A549 (cell line): ENCODE results near the gene CAND2. TPM values are rescaled to one million over a fixed set of nuclear protein-coding genes. Genes with fewer than 3 reads are reported as not detected.
"Not testable (repeated sequence)": the region's sequence is repeated elsewhere in the genome, so short reads cannot be mapped to it uniquely, and the experiment has no call there.

Experiments used
- ATAC-seq, 2 experiments: fragments of 200-7000 bp in 1 of 2; fragments of >200 bp in 1 of 2; cut with Nextera tagmentation in 1 of 2; cut with Tn5 transposase in 1 of 2; 3 replicates each; pipeline versions ENCODE4 v1.8.0 to v1.9.1; 2018 to 2020; ENCODE audit warnings: mild to moderate bottlenecking in 1 of 2, moderate library complexity in 1 of 2
- CTCF ChIA-PET: fragments of 300-600 bp; sonication (Branson Sonifier 250); formaldehyde crosslinking; extraction: SDS; loops from one replicate; lab custom pipeline; 2021; ENCODE audit warnings: antibody characterized with exemption, inconsistent platforms; lab: Yijun Ruan, JAX
- POLR2A ChIA-PET: fragments of 350-600 bp; formaldehyde crosslinking; extraction: SDS; loops from one replicate; lab custom pipeline; 2021; ENCODE audit warnings: antibody characterized with exemption, inconsistent platforms; lab: Yijun Ruan, JAX
- DNase-seq, 2 experiments: peaks; one replicate each; pipeline versions ENCODE4 v3.0.0 to v3.0.0-alpha.2; 2011 to 2016; ENCODE audit warnings: low read depth in 1 of 2, low spot score in 1 of 2
- FAIRE-seq: peaks from 2 replicates; lab custom pipeline; 2011; peaks lifted over from hg19 to GRCh38; lab: Jason Lieb, UNC
- H3K27ac ChIP-seq, 2 experiments: fragments of >200 bp; sonication (Bioruptor Twin); formaldehyde crosslinking; 3 replicates each; pipeline ENCODE4 v1.5.1; 2016 to 2017
- H3K4me1 ChIP-seq: fragments of >200 bp; sonication (Bioruptor Twin); formaldehyde crosslinking; 3 replicates; pipeline ENCODE4 v1.6.1; 2016
- H3K4me2 ChIP-seq: fragments of >200 bp; sonication (Bioruptor Twin); formaldehyde crosslinking; 3 replicates; pipeline ENCODE4 v1.6.1; 2016
- H3K4me3 ChIP-seq: fragments of >200 bp; sonication (Bioruptor Twin); formaldehyde crosslinking; 3 replicates; pipeline ENCODE4 v1.5.1; 2016
- H3K9me3 ChIP-seq: fragments of >200 bp; sonication (Bioruptor Twin); formaldehyde crosslinking; 3 replicates; pipeline ENCODE4 v1.6.1; 2016
- CBX2 ChIP-seq: fragments of 200-600 bp; sonication (generic); IDR thresholded peaks from 2 replicates; pipeline ENCODE4 v1.6.1; 2016; ENCODE audit warnings: low read depth, mild to moderate bottlenecking, borderline replicate concordance
- CBX8 ChIP-seq: fragments of 200-600 bp; sonication (generic); IDR thresholded peaks from 2 replicates; pipeline ENCODE4 v1.6.1; 2016
- CHD2 ChIP-seq: fragments of 150-350 bp; IDR thresholded peaks from 2 replicates; pipeline ENCODE4 v1.6.1; 2014; ENCODE audit warnings: low read length; ENCODE audit not compliant: partially characterized antibody
- CTCF ChIP-seq: fragments of >200 bp; sonication (Bioruptor Twin); formaldehyde crosslinking; IDR thresholded peaks from 3 replicates; pipeline ENCODE4 v1.5.1; 2016
- EP300 ChIP-seq, 2 experiments: fragments of >200 bp; sonication (Bioruptor Twin); formaldehyde crosslinking; IDR thresholded peaks; 2 replicates in 1 of 2; 3 replicates in 1 of 2; pipeline ENCODE4 v1.6.1; 2016 to 2017
- ESRRA ChIP-seq: fragments of 150-350 bp; IDR thresholded peaks from 2 replicates; pipeline ENCODE4 v1.6.1; 2014; ENCODE audit warnings: mild to moderate bottlenecking, low read length, borderline replicate concordance
- FOSL2 ChIP-seq, 2 experiments: fragments of 450-650 bp in 1 of 2; fragments of >200 bp in 1 of 2; sonication (Bioruptor Twin) in 1 of 2; formaldehyde crosslinking; IDR thresholded peaks; 2 replicates each; pipeline versions ENCODE4 v1.5.0 to v1.6.1; 2016 to 2020; ENCODE audit warnings: mild to moderate bottlenecking in 1 of 2, moderate library complexity in 1 of 2
- HEYL ChIP-seq: fragments of 250-450 bp; sonication (Bioruptor Pico); IDR thresholded peaks from 2 replicates; pipeline ENCODE4 v1.8.0; 2021; ENCODE audit warnings: mild to moderate bottlenecking, moderate library complexity
- HOXB5 ChIP-seq: fragments of 250-450 bp; sonication (Bioruptor Pico); IDR thresholded peaks from 2 replicates; pipeline ENCODE4 v1.5.0; 2020; ENCODE audit warnings: mild to moderate bottlenecking, moderate library complexity
- KDM5A ChIP-seq: fragments of 200-600 bp; sonication (generic); IDR thresholded peaks from 2 replicates; pipeline ENCODE4 v1.6.1; 2016; ENCODE audit warnings: antibody characterized with exemption, mild to moderate bottlenecking
- MAFK ChIP-seq: fragments of 450-650 bp; IDR thresholded peaks from 2 replicates; pipeline ENCODE4 v1.6.1; 2014; ENCODE audit not compliant: partially characterized antibody
- NR3C1 ChIP-seq: fragments of >200 bp; sonication (Bioruptor Twin); formaldehyde crosslinking; IDR thresholded peaks from 3 replicates; pipeline ENCODE4 v1.6.1; 2017
- POLR2A ChIP-seq: IDR thresholded peaks from 2 replicates; pipeline ENCODE4 v1.6.1; 2012; ENCODE audit warnings: mild to moderate bottlenecking, low read length
- POLR2AphosphoS2 ChIP-seq: conservative IDR thresholded peaks from 2 replicates; pipeline ENCODE4 v1.6.1; 2012; ENCODE audit warnings: low read length, improper control_type of control experiment, inconsistent platforms
- RAD21 ChIP-seq, 2 experiments: fragments of >200 bp in 1 of 2; sonication (Bioruptor Twin) in 1 of 2; formaldehyde crosslinking in 1 of 2; IDR thresholded peaks in 1 of 2; conservative IDR thresholded peaks in 1 of 2; 2 replicates in 1 of 2; 3 replicates in 1 of 2; pipeline ENCODE4 v1.6.1; 2012 to 2018; ENCODE audit warnings: inconsistent platforms in 1 of 2
- RARB ChIP-seq: fragments of 250-450 bp; sonication (Bioruptor Pico); IDR thresholded peaks from 2 replicates; pipeline ENCODE4 v1.8.0; 2021; ENCODE audit warnings: mild to moderate bottlenecking, moderate library complexity
- REST ChIP-seq: fragments of 200-600 bp; sonication (generic); IDR thresholded peaks from 2 replicates; pipeline ENCODE4 v1.6.1; 2016; ENCODE audit warnings: antibody characterized with exemption, mild to moderate bottlenecking, moderate library complexity
- WGBS: methylation state at CpG from one replicate; pipeline ENCODE4 v1.1.6; 2017; ENCODE audit errors: missing lambda C conversion rate; 5-methylcytosine and 5-hydroxymethylcytosine counted together
- polyA plus RNA-seq, 4 experiments: library from polyadenylated mRNA; depleted of rRNA in 3 of 4; stranded (reverse); fragments of >200 nt; fragmentation: RNase III in 1 of 4; extraction: RNeasy Plus Mini Kit Qiagen cat#74134 plus additional on column Dnase treatment in 1 of 4; gene quantifications; 2 replicates in 3 of 4; 3 replicates in 1 of 4; pipeline ENCODE4 v1.2.3, GENCODE V29; 2011 to 2017
- TF ChIP-seq, protein P1 (sequence below): fragments of 250-450 bp; sonication (Bioruptor Pico); IDR thresholded peaks from 2 replicates; pipeline ENCODE4 v1.5.0; 2020; ENCODE audit warnings: low read depth, mild to moderate bottlenecking, moderate library complexity
- TF ChIP-seq, protein P2 (sequence below): fragments of >200 bp; sonication (Bioruptor Twin); formaldehyde crosslinking; IDR thresholded peaks from 3 replicates; pipeline ENCODE4 v1.6.1; 2016

Gene CAND2
- polyA plus RNA-seq, 2 of the 4 experiments (the other 2 are of a cell fraction): 0.72 to 0.84 TPM

DNA sequence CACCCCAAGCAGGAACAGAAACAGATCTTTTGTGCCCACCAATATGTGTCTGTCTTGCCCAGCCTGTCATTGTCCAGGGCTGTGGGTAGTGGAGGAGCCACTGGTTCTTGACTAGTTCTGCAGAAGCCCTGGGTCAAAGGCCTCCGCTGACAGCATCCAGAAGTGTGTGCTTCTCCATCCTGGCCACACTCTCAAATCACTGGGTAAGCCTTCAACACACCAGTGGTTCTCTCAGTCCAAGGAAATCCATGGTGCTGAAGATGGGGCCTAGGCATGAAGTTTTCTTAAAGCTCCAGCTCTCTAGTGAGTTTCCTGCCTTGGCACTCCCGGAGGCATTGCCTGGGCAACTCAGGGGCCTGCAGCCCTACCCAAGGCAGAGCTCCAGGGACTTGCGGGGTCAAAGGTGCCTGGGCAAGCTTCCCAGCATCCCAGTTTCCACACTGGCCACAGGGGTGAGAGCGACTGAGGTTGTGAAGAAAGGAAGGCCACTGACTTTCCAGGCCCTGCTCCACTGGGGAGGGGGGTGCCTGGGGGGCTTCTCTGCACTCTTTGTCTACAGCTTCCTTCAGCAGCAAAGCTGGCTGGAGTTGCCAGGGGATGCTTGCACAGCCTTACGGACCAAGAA lies 82.8 kb downstream of the CAND2 start:
- Histone ChIP-seq H3K4me2 (no peak overlapping the region), H3K9me3 (no peaks in the 10 kb centered on the region), H3K27ac (no peak overlapping the region), H3K4me3 (no peak overlapping the region), H3K4me1 (0 out of 3 replicates have a peak, but pooled peaks cover 3% of the 10 kb centered on the region)
- DNase-seq (no peak), FAIRE-seq (no peak), ATAC-seq (no peak)
- TF ChIP-seq, protein P1, sequence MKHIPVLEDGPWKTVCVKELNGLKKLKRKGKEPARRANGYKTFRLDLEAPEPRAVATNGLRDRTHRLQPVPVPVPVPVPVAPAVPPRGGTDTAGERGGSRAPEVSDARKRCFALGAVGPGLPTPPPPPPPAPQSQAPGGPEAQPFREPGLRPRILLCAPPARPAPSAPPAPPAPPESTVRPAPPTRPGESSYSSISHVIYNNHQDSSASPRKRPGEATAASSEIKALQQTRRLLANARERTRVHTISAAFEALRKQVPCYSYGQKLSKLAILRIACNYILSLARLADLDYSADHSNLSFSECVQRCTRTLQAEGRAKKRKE (CRISPR knock-in tag): no peak
- TF ChIP-seq REST: peak; percentile 47; the same call in 1 of the 2 replicates
- TF ChIP-seq HOXB5: no peak
- TF ChIP-seq NR3C1: no peak
- 76% methylated on average over 4 of the region's 5 CpGs for WGBS
- ChIA-PET CTCF (interaction anchor here (2.3 to 10.6 kb wide), 3 partner anchors 11 to 12 kb away, joined by 11 to 90 read pairs (median 13); no protein-coding TSS in a partner anchor), POLR2A (no interaction called here)

GRCh38 chr3:12881858-12882257 lies 85.4 kb downstream of the CAND2 start:
- H3K4me2 ChIP-seq, FAIRE-seq, ATAC-seq, POLR2A ChIA-PET, H3K4me1 ChIP-seq, H3K27ac ChIP-seq, H3K9me3 ChIP-seq, H3K4me3 ChIP-seq, DNase-seq: not testable (repeated sequence)
- WGBS: 67% methylated on average over 12 of the region's 12 CpGs
- CTCF ChIA-PET: interaction anchor here (2.6 kb wide), 1 partner anchor 10 kb away, joined by 18 read pairs; no protein-coding TSS in a partner anchor

DNA sequence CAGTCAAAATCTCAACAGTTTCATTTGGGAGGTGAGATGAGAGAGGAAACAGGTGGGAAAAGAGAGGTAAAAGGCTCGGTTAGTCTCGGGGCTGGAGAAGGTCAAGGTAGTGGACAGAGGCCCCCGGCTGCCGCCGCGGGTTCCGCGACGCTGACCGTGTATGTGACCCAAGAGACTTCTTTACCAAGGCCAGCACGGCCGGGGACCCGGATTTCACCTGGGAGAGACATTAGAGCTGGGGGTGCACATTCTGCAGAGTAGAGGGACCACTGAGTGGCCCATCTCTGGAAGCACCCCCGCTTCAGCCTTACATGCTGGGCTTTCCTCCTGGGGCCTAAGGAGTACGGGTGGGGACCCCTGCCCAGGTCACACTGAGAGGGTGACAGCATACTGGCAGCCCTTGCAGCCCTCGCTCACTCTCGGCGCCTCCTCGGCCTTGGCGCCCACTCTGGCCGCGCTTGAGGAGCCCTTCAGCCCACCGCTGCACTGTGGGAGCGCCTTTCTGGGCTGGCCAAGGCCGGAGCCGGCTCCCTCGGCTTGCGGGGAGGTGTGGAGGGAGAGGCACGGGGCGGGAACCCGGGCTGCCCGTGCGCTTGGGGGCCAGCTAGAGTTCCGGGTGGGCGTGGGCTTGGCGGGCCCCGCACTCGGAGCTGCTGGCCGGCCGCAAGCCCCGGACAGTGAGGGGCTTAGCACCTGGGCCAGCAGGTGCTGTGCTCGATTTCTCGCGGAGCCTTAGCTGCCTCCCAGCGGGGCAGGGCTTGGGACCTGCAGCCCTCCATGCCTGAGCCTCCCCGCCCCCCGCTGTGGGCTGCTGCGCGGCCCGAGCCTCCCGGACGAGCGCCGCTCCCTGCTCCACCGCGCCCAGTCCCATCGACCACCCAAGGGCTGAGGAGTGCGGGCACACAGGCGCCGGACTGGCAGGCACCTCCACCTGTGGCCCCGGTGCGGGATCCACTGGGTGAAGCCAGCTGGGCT lies 86.1 kb downstream of the CAND2 start:
- ChIA-PET POLR2A (no interaction called here), CTCF (interaction anchor here (0.6 to 2.6 kb wide), 5 partner anchors 9 to 60 kb away, joined by 3 to 18 read pairs (median 4); no protein-coding TSS in a partner anchor)
- no peak overlapping the region for H3K4me3 ChIP-seq
- FAIRE-seq (no peak), ATAC-seq (no peak), DNase-seq (no peak)
- 87% methylated on average over 35 of the region's 62 CpGs for WGBS
- H3K27ac ChIP-seq: no peak overlapping the region
- no peaks in the 10 kb centered on the region for H3K9me3 ChIP-seq
- H3K4me2 ChIP-seq: no peak overlapping the region
- TF ChIP-seq, protein P2, sequence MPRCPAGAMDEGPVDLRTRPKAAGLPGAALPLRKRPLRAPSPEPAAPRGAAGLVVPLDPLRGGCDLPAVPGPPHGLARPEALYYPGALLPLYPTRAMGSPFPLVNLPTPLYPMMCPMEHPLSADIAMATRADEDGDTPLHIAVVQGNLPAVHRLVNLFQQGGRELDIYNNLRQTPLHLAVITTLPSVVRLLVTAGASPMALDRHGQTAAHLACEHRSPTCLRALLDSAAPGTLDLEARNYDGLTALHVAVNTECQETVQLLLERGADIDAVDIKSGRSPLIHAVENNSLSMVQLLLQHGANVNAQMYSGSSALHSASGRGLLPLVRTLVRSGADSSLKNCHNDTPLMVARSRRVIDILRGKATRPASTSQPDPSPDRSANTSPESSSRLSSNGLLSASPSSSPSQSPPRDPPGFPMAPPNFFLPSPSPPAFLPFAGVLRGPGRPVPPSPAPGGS: no peak
- TF ChIP-seq EP300 (IDR thresholded peaks at IDR 0.05): no peak
- no peak for TF ChIP-seq POLR2AphosphoS2
- no peak for TF ChIP-seq CTCF
- TF ChIP-seq RAD21 (conservative IDR thresholded peaks at IDR 0.05 in 1 of 2, IDR thresholded peaks at IDR 0.05 in 1 of 2): no peak
- TF ChIP-seq KDM5A: no peak
- no peak for TF ChIP-seq RARB (CRISPR knock-in tag)
- TF ChIP-seq POLR2A: no peak
- no peak for TF ChIP-seq NR3C1
- TF ChIP-seq CHD2: no peak
- no peak for TF ChIP-seq FOSL2 (IDR thresholded peaks at IDR 0.05)
- no peak for TF ChIP-seq FOSL2 (CRISPR knock-in tag; IDR thresholded peaks at IDR 0.05)
- TF ChIP-seq MAFK: no peak
- no peak for TF ChIP-seq HEYL (CRISPR knock-in tag)
- no peak for TF ChIP-seq CBX8
- TF ChIP-seq ESRRA: no peak
- no peak for TF ChIP-seq CBX2
- H3K4me1 ChIP-seq: no peaks in the 10 kb centered on the region
